Retina (tissue), 1 donor: ENCODE data around the gene TIPARP.

ENCODE experiments used
- DNase-seq: peaks from one replicate; pipeline ENCODE4 v3.0.0-alpha.2; 2016

TIPARP gene

DNA sequence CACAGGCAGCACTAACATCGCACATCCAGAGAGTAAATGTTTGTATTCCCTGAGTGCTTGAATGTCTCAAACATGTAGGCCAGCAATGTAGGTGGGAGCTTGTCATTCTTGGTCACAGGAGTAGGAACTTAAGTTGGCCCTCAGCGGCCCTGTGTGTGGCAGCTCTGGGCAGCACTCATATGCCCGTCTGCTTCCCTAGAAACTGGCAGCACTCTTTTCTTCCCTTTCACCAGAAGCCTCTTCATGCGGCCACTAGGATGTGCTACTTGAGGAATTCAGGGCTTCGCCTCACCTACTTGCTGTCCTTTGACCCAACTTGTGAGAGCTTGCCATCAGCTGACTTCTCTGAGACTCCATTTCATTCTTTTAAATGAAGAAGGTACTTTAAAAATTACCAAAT, 69.5 kb downstream of the TIPARP start:
- DNase-seq: no peak

DNA sequence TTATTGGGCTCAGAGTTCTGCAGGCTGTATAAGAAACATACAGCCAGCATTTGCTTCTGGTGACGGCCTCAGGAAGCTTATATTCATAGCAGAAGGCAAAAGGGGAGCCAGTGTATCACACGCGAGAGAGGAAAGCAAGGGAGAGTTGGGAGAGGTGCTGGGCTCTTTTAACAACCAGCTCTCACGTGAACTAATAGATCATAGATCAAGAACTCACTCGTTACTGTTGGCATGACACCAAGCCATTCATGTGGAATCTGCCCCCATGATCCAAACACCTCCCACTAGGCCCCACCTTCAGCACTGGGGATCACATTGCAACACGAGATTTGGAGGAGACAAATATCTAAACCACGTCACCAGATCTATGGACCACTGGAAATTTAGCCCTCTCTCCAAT, 70.2 kb downstream of the TIPARP start:
- no peak for DNase-seq

DNA sequence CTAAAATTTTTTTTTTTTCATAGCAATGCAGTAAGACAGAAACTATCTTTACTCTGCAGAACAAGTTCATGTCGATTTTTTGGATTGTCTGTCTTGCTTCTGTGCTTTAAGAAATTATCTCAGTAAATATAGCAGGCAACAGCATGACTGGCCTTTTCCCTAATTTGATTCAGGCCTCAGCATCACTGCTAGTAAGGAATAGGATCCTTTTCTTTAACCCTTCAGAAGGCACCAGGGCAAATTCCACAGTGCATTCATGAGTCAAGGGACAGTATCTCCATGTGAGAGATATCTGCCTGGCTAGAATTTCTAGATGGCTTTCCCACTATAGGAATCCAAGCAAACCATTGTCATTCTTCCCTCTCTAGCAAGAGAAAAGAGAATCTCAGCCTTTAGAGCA, 71.4 kb downstream of the TIPARP start:
- no peak for DNase-seq

DNA sequence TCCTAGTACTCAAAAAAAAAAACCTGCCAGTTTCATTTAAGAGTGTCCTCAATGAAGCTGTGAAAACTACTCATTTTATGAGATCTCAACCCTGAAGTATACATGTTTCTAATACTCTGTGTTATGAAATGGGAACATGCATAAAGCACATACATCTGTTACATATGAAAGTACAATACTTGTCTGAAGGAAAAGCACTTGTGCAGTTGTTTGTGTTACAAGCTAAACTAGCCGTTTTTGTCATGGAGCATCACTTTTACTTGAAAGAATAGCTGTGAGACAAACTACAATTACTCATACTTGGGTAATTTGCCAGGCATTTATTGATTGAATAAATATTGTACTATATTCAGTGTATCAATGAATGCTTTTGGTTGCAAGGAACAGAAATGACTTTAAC, 72.7 kb downstream of the TIPARP start:
- DNase-seq: no peak

GRCh38 chr3:156749244-156749643, 74.9 kb downstream of the TIPARP start:
- DNase-seq: peak; percentile 50

GRCh38 chr3:156750191-156750873, 75.9 kb downstream of the TIPARP start:
- peak; percentile 76 for DNase-seq

DNA sequence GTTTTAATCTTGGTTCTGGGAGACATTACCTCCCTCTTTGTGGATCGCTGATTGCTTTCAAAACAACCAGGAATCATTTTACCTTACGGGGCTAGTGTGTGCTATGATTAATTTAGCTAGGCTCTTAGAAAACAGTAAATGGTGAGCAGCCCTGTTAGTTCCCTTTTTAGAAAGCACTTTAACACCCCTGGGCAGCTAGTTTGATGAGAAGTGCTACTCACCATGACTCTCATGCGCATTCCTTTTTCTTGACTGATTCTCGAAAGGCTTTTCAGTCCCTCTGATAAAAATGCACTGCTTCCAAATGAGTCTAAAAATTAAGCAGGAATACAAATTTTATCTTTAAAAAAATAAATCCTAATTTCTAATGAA, 76.5 kb downstream of the TIPARP start:
- no peak for DNase-seq

- DNase-seq: peak; percentile 60
Measured at GRCh38 chr3:156751461-156752025, 77.2 kb downstream of the TIPARP start.
